ENCODE measurements around the gene RAB14.

GRCh38 chr9:121242959-121243346 lies 41.3 kb upstream of the RAB14 start:
- no peak for TF ChIP-seq CTCF (IDR thresholded peaks at IDR 0.05; ENCODE audit: low read depth, low read length)
- TF ChIP-seq EZH2phosphoT487 (IDR thresholded peaks at IDR 0.05; ENCODE audit: low read depth), result no peak

All from OCI-LY3 (cell line).